Embryonic facial prominence (tissue), 1 donor: Measurements from ENCODE around the gene GCNT1.
"Not testable (repeated sequence)": the region's sequence is repeated elsewhere in the genome, so short reads cannot be mapped to it uniquely, and the experiment has no call there.

Source experiments
- DNase-seq: peaks from one replicate; pipeline ENCODE4 v3.0.0-alpha.2; 2016; ENCODE audit errors: extremely low spot score

The GCNT1 gene

GRCh38 chr9:76490249-76490990 is 31.4 kb downstream of the GCNT1 start:
- no peak for DNase-seq

- DNase-seq, result not testable (repeated sequence)
These were observed 32.1 kb downstream of the GCNT1 start for GRCh38 chr9:76491056-76491455.

DNA sequence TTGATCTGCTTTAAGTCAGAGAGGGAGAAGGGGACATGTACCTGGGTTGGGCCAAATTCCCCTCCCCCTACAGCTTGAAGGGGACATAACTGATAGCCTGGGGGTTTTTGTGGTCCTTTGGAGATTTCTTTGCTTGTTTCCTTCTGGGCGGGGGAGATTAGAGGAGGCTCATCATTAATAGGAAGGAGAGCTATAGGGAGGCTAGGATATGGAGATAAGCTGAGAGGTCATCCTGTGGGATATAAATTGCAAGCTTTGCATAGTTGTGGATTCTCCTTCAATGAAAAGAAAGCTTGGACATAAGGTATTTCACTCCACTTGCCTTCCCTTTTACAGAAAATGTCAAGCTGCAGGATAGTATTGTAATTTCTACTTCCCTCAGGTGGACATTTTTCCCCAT is 34.5 kb downstream of the GCNT1 start:
- not testable (repeated sequence) for DNase-seq

- no peak for DNase-seq
These were observed 41.1 kb downstream of the GCNT1 start for GRCh38 chr9:76500061-76500460.

- no peak for DNase-seq
These were observed 43.8 kb downstream of the GCNT1 start for GRCh38 chr9:76502746-76503145.

DNA sequence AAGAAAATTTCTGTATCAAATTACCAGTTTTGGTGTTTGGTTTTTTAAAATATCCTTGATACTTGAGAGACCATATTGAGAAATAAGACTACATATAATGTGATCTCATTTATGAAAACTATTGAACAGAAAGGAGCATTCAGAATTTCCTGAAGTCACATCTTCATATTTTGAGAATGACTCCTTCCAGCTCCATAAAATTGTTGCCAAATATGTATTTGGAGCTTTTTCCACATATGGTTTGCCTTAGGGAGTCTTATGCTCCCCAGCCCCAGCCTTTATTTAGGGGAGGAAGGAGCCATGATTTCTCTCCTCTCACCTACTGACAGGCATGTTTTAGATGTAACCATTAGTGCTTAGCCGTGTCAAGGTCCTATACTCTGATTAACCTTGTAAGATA is 51.1 kb downstream of the GCNT1 start:
- no peak for DNase-seq

GRCh38 chr9:76510446-76510845 is 51.5 kb downstream of the GCNT1 start:
- DNase-seq, result no peak

GRCh38 chr9:76512826-76513225 is 53.8 kb downstream of the GCNT1 start:
- no peak for DNase-seq

- DNase-seq, result no peak
These were observed 57.4 kb downstream of the GCNT1 start for GRCh38 chr9:76516350-76516749.

DNA sequence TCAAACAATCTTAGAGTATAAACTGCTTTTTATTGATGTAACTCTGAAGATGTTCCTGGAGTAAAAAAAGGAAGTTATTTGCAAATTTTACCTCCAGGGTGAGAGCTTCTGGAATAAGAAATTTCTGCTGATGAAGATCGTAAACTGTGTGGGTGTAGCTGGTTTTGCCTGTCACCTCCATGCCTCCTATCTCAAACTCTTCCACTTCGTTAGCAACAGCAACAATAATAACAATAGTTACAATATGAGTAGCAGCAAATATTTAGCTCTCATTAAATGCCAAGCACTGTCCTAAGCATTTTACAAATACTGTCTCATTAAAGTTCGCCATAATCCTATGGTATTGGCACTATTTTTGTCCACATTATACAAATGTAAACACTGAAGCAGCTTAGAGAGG is 57.9 kb downstream of the GCNT1 start:
- no peak for DNase-seq

- no peak for DNase-seq
These were observed 60.3 kb downstream of the GCNT1 start for GRCh38 chr9:76519075-76519835.

DNA sequence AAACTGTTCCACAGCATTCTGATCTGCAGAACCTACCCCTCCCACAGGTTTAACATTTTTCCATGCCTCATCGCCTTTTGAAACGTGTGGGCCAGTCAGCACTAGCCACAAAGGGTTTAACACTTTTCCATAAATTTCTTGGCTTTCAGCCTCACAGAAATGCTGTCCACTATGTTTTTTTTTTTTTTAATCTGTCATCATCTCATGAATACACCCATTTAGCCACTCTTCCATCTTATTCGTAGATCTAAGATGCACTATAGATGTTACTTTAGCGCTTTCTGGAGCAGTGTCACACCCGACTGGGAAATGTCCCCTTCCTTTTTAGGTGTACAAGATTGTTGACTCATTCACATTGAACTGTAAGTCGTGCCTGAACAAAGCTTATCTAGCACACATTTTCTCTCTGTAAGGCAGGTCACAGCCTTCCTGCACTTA is 62.3 kb downstream of the GCNT1 start:
- no peak for DNase-seq

DNA sequence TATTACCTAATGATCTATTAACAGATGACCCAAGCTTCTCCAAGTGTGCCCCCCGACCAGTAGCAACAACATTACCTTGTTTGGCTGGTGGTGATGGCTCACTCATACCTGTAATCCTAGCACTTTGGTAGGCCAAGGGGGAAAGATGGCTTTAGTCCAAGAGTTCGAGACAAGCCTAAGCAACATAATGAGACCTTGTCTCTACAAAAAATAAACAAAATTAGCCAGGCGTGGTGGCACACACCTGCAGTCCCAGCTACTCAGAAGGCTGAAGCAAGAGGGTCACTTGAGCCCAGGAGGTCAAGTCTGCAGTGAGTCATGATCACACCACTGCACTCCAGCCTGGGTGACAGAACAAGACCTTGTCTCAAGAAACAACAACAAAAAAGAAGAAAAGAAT is 62.9 kb downstream of the GCNT1 start:
- no peak for DNase-seq

DNA sequence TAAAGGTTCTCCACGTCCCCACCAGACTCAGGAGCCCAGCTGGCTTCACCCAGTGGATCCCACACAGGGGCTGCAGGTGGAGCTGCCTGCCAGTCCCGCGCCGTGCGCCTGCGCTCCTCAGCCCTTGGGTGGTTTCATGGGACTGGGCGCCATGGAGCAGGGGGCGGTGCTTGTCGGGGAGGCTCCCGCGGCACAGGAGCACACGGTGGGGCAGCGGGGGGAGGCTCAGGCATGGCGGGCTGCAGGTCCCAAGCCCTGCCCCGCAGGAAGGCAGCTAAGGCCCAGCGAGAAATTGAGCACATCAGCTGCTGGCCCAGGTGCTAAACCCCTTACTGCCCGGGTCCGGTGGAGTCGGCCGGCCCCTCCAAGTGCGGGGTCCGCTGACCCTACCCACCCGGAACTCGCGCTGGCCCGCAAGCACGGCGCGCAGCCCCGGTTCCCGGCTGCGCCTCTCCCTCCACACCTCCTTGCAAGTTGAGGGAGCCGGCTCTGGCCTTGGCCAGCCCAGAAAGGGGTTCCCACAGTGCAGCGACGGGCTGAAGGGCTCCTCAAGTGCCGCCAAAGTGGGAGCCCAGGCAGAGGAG is 64.7 kb downstream of the GCNT1 start:
- not testable (repeated sequence) for DNase-seq

- no peak for DNase-seq
These were observed 66.2 kb downstream of the GCNT1 start for GRCh38 chr9:76525196-76525595.

DNA sequence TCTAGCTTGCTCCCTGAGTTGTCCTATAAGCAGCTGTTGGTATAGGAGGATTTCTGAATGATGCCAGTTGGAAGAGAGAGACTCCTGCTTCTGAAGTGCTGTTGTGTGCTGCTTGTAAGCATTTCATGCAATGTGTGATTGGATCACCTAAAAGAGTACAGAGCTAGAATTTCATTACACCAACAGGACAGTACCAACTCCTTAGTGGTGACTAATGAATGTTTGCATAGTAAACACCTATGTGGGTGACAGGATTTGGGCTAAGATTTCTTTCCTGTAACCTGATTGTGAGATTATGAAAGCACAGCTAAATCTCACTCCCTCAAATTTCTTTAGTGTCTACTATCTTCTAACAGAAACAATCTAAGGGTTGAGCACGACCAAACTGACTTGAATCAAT is 67.0 kb downstream of the GCNT1 start:
- no peak for DNase-seq

GRCh38 chr9:76528056-76528455 is 69.1 kb downstream of the GCNT1 start:
- no peak for DNase-seq

- DNase-seq, result no peak
These were observed 69.7 kb downstream of the GCNT1 start for GRCh38 chr9:76528642-76529190.

DNA sequence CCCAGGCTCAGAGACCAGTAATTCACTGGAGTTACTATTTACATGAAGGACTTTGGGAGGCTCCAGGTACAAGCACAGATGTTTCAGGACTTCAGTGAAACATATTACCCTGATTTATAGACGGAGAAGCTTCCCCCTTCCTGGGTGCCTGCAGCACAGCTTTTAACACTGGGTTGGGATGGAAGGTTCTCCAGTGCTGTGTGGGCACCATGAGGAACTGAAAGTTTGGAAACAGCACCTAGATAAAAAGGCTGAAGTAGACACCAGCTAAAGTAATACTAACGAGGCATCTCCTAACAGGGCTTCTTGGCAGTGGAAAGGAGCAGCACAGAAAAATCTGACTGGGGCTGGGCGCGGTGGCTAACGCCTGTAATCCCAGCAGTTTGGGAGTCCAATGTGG is 70.7 kb downstream of the GCNT1 start:
- DNase-seq, result no peak

- DNase-seq, result no peak
These were observed 71.6 kb downstream of the GCNT1 start for GRCh38 chr9:76530458-76531110.

- DNase-seq, result no peak
These were observed 72.3 kb downstream of the GCNT1 start for GRCh38 chr9:76531231-76531780.

DNA sequence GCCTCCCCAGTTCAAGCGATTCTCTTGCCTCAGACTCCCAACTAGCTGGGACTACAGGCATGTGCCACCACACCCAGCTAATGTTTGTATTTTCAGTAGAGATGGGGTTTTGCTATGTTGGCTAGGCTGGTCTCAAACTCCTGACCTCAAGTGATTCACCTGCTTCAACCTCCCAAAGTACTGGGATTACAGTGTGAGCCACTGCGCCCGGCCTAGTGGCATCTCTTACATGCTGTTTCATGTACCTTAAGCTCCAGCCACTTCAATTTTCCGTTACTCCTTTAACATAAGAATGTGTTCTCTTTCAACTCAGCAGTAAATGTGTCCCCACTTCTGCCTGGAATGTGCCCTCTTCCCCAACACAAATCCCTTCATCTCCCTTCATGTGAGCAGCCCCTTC is 73.9 kb downstream of the GCNT1 start:
- DNase-seq, result not testable (repeated sequence)
